K562 (cell line): Measurements from ENCODE around the gene CSNK1G1. TPM values are rescaled to one million over a fixed set of nuclear protein-coding genes. Genes with fewer than 3 reads are reported as not detected.
A peak's percentile ranks its signal among the peaks of the same experiment; 100 is the strongest.

ENCODE experiments used
- DIDO1 ChIP-seq: fragments of 450-650 bp; IDR thresholded peaks from 2 replicates; pipeline ENCODE4 v1.6.1; 2016; ENCODE audit warnings: low read depth, missing biosample characterization, missing genetic modification characterization
- EGR1 ChIP-seq: fragments of 450-650 bp; conservative IDR thresholded peaks from 2 replicates; pipeline ENCODE4 v1.6.1; 2017; ENCODE audit warnings: mild to moderate bottlenecking
- EHMT2 ChIP-seq: fragments of 450-650 bp; IDR thresholded peaks from 2 replicates; pipeline ENCODE4 v1.6.1; 2018; ENCODE audit warnings: antibody characterized with exemption
- FOXM1 ChIP-seq, 2 experiments: fragments of 450-650 bp in 1 of 2; sonication (generic) in 1 of 2; formaldehyde crosslinking in 1 of 2; IDR thresholded peaks; 2 replicates each; pipeline versions ENCODE4 v1.6.1 to v1.9.0; 2017 to 2022; ENCODE audit warnings: low read depth in 2 of 2, mild to moderate bottlenecking in 2 of 2, missing genetic modification reagents in 1 of 2, moderate library complexity in 1 of 2
- KDM1A ChIP-seq, 2 experiments: fragments of 450-650 bp; IDR thresholded peaks; 2 replicates each; pipeline ENCODE4 v1.6.1; 2016; ENCODE audit warnings: mild to moderate bottlenecking in 2 of 2
- NFE2 ChIP-seq: IDR thresholded peaks from 2 replicates; pipeline ENCODE4 v1.6.1; 2014; ENCODE audit warnings: antibody characterized with exemption, low read depth
- NFIC ChIP-seq: fragments of 450-650 bp; IDR thresholded peaks from 2 replicates; pipeline ENCODE4 v1.6.1; 2017; ENCODE audit warnings: mild to moderate bottlenecking, inconsistent platforms
- OTX1 ChIP-seq: fragments of 450-650 bp; formaldehyde crosslinking; IDR thresholded peaks from 2 replicates; pipeline ENCODE4 v1.4.0; 2022; ENCODE audit warnings: mild to moderate bottlenecking
- PHF21A ChIP-seq: fragments of 450-650 bp; IDR thresholded peaks from 2 replicates; pipeline ENCODE4 v1.6.1; 2017; ENCODE audit warnings: low read depth, borderline replicate concordance
- POLR2A ChIP-seq: fragments of 450-650 bp; conservative IDR thresholded peaks from 2 replicates; pipeline ENCODE4 v1.6.1; 2016
- SAFB2 ChIP-seq: fragments of 200-400 bp; formaldehyde crosslinking; IDR thresholded peaks from 2 replicates; pipeline ENCODE4 v1.6.1; 2018; ENCODE audit warnings: borderline replicate concordance, low read length, low read depth, moderate library complexity; ENCODE audit not compliant: severe bottlenecking
- SMAD4 ChIP-seq: fragments of 250-450 bp; sonication (Bioruptor Pico); conservative IDR thresholded peaks from 2 replicates; pipeline ENCODE4 v1.8.0; 2021; ENCODE audit warnings: inconsistent platforms, mild to moderate bottlenecking, moderate library complexity
- SMARCE1 ChIP-seq: fragments of 450-650 bp; IDR thresholded peaks from 2 replicates; pipeline ENCODE4 v1.7.1; 2016; ENCODE audit warnings: mild to moderate bottlenecking
- TEAD4 ChIP-seq, 2 experiments: sonication (generic) in 1 of 2; formaldehyde crosslinking in 1 of 2; IDR thresholded peaks; 2 replicates each; pipeline versions ENCODE4 v1.6.1 to v1.8.0; 2012 to 2022; ENCODE audit warnings: borderline replicate concordance in 1 of 2, inconsistent platforms in 1 of 2, low read length in 1 of 2, mild to moderate bottlenecking in 1 of 2, missing genetic modification reagents in 1 of 2
- TRIM24 ChIP-seq, 2 experiments: fragments of 450-650 bp; IDR thresholded peaks; 2 replicates each; pipeline ENCODE4 v1.6.1; 2016
- ZBTB9 ChIP-seq: fragments of 450-650 bp; formaldehyde crosslinking; IDR thresholded peaks from 2 replicates; pipeline ENCODE4 v1.4.0; 2020; ENCODE audit warnings: mild to moderate bottlenecking, moderate library complexity
- ZNF717 ChIP-seq: fragments of 250-450 bp; sonication (Bioruptor Pico); IDR thresholded peaks from 2 replicates; pipeline ENCODE4 v1.5.0; 2021
- polyA plus RNA-seq, 8 experiments: library from polyadenylated mRNA; depleted of rRNA in 4 of 8; stranded (reverse) in 5 of 8; unstranded in 3 of 8; fragments of >200 nt; fragmentation: Nextera tagmentation in 2 of 8; fragmentation: Illumina TruSeq in 1 of 8; extraction: Ambion mirVana in 2 of 8; extraction: Trizol in 1 of 8; gene quantifications; 2 replicates each; pipeline versions ENCODE4 v1.2.1 to v1.2.3, GENCODE V29; 2011 to 2014; ENCODE audit warnings: inconsistent platforms in 1 of 8, missing spikeins in 1 of 8
- total RNA-seq, 7 experiments: library from RNA; depleted of rRNA in 6 of 7; stranded (reverse); fragments of >200 nt in 6 of 7; fragmentation: Illumina TruSeq in 2 of 7; extraction: Trizol in 2 of 7; gene quantifications; 2 replicates each; pipeline versions ENCODE4 v1.2.1 to v1.2.3, GENCODE V29; 2011 to 2021; ENCODE audit warnings: low replicate concordance in 1 of 7
- TF ChIP-seq, protein P1 (sequence below): fragments of 450-650 bp; IDR thresholded peaks from 2 replicates; pipeline ENCODE4 v1.7.1; 2018; ENCODE audit warnings: mild to moderate bottlenecking, low read depth; ENCODE audit not compliant: partially characterized antibody
- TF ChIP-seq, protein P2 (sequence below): fragments of 250-450 bp; sonication (Bioruptor Pico); IDR thresholded peaks from 2 replicates; pipeline ENCODE4 v1.5.1; 2021; ENCODE audit warnings: mild to moderate bottlenecking
- TF ChIP-seq, protein P3 (sequence below): fragments of 200-800 bp; sonication (Bioruptor generic); IDR thresholded peaks from 2 replicates; pipeline ENCODE4 v1.6.1; 2017; ENCODE audit warnings: missing genetic modification characterization, missing compliant biosample characterization

Gene CSNK1G1
- total and polyA plus RNA-seq, 9 of the 15 experiments (the other 6 are each of a cell fraction or from before 2014, with no cell fraction given): 4.5 to 18.5 (median 9.5) TPM

GRCh38 chr15:64246364-64247189, 109.4 kb downstream of the CSNK1G1 start (continued):
- TF ChIP-seq, protein P1, sequence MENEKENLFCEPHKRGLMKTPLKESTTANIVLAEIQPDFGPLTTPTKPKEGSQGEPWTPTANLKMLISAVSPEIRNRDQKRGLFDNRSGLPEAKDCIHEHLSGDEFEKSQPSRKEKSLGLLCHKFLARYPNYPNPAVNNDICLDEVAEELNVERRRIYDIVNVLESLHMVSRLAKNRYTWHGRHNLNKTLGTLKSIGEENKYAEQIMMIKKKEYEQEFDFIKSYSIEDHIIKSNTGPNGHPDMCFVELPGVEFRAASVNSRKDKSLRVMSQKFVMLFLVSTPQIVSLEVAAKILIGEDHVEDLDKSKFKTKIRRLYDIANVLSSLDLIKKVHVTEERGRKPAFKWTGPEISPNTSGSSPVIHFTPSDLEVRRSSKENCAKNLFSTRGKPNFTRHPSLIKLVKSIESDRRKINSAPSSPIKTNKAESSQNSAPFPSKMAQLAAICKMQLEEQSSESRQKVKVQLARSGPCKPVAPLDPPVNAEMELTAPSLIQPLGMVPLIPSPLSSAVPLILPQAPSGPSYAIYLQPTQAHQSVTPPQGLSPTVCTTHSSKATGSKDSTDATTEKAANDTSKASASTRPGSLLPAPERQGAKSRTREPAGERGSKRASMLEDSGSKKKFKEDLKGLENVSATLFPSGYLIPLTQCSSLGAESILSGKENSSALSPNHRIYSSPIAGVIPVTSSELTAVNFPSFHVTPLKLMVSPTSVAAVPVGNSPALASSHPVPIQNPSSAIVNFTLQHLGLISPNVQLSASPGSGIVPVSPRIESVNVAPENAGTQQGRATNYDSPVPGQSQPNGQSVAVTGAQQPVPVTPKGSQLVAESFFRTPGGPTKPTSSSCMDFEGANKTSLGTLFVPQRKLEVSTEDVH: peak; percentile 38
- TF ChIP-seq EHMT2 (0 out of 2 replicates have a peak, but pooled peaks have one; percentile 41), TEAD4 (IDR thresholded peaks at IDR 0.05; ENCODE audit: low read length) (peak; percentile 59), TEAD4 (CRISPR knock-in tag; IDR thresholded peaks at IDR 0.05; ENCODE audit: borderline replicate concordance) (no peak), PHF21A (0 out of 2 replicates have a peak, but pooled peaks have one; percentile 38), SMARCE1 (peak; percentile 92), ZBTB9 (CRISPR knock-in tag) (peak; percentile 60; the same call in 1 of the 2 replicates), DIDO1 (tag) (no peak), EGR1 (peak; percentile 66), SAFB2 (no peak), NFIC (peak; percentile 16; the same call in 1 of the 2 replicates), TRIM24 (IDR thresholded peaks at IDR 0.05) (peak; percentile 47 to 83; a peak in 3 of 4 replicates), KDM1A (IDR thresholded peaks at IDR 0.05) (peak; percentile 35 to 53), FOXM1 (IDR thresholded peaks at IDR 0.05; ENCODE audit: low read depth) (peak; percentile 55), FOXM1 (CRISPR knock-in tag; IDR thresholded peaks at IDR 0.05; ENCODE audit: low read depth) (no peak), NFE2 (peak; percentile 99), POLR2A (peak; percentile 58; the same call in 1 of the 2 replicates), OTX1 (CRISPR knock-in tag) (0 out of 2 replicates have a peak, but pooled peaks have one; percentile 24), ZNF717 (no peak), SMAD4 (CRISPR knock-in tag) (no peak; the same call in 1 of the 2 replicates)
- TF ChIP-seq, protein P2, sequence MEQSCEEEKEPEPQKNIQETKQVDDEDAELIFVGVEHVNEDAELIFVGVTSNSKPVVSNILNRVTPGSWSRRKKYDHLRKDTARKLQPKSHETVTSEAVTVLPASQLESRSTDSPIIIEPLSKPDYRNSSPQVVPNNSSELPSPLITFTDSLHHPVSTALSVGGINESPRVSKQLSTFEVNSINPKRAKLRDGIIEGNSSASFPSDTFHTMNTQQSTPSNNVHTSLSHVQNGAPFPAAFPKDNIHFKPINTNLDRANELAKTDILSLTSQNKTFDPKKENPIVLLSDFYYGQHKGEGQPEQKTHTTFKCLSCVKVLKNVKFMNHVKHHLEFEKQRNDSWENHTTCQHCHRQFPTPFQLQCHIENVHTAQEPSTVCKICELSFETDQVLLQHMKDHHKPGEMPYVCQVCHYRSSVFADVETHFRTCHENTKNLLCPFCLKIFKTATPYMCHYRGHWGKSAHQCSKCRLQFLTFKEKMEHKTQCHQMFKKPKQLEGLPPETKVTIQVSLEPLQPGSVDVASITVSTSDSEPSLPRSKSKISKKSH: no peak
- TF ChIP-seq, protein P3, sequence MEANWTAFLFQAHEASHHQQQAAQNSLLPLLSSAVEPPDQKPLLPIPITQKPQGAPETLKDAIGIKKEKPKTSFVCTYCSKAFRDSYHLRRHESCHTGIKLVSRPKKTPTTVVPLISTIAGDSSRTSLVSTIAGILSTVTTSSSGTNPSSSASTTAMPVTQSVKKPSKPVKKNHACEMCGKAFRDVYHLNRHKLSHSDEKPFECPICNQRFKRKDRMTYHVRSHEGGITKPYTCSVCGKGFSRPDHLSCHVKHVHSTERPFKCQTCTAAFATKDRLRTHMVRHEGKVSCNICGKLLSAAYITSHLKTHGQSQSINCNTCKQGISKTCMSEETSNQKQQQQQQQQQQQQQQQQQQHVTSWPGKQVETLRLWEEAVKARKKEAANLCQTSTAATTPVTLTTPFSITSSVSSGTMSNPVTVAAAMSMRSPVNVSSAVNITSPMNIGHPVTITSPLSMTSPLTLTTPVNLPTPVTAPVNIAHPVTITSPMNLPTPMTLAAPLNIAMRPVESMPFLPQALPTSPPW: peak; percentile 92
